ENCODE results near the gene ZNF831.

GRCh38 chr20:59255256-59255655, 91.6 kb downstream of the ZNF831 start:
- TF ChIP-seq CTCF (IDR thresholded peaks at IDR 0.05; ENCODE audit: insufficient read depth, low read length) (no peak), POLR2AphosphoS5 (IDR thresholded peaks at IDR 0.05; ENCODE audit: low read depth) (no peak), GABPA (IDR thresholded peaks at IDR 0.05; ENCODE audit: low read depth) (no peak)

Measured in HL-60 (cell line).